Transverse colon (tissue), 4 donors: ENCODE results near the gene PACSIN2. TPM values are rescaled to one million over a fixed set of nuclear protein-coding genes. Genes with fewer than 3 reads are reported as not detected.
A peak's percentile ranks its signal among the peaks of the same experiment; 100 is the strongest.

Experiments
- DNase-seq: peaks from one replicate; pipeline ENCODE4 v3.0.0-alpha.2; 2019
- H3K27ac ChIP-seq, 4 donors: fragments of 200-600 bp; sonication (generic); 2 replicates each; pipeline ENCODE4 v1.5.1; 2016 to 2018; ENCODE audit warnings: inconsistent platforms in 4 of 4
- H3K27me3 ChIP-seq: fragments of 200-600 bp; sonication (generic); 2 replicates; pipeline ENCODE4 v1.5.1; 2017; ENCODE audit warnings: inconsistent platforms
- H3K36me3 ChIP-seq, 4 donors: fragments of 200-600 bp; sonication (generic); 2 replicates each; pipeline ENCODE4 v1.5.1; 2017 to 2019; ENCODE audit warnings: inconsistent platforms in 4 of 4
- H3K4me1 ChIP-seq, 4 donors: fragments of 200-600 bp; sonication (generic); 2 replicates each; pipeline ENCODE4 v1.5.1; 2017 to 2020; ENCODE audit warnings: inconsistent platforms in 4 of 4
- H3K4me3 ChIP-seq, 4 donors: fragments of 200-600 bp; sonication (generic); 1 replicate in 1 of 4; 2 replicates in 3 of 4; pipeline versions ENCODE4 v1.5.1 to v1.6.1; 2017 to 2019; ENCODE audit warnings: inconsistent platforms in 4 of 4
- H3K9me3 ChIP-seq, 2 donors: fragments of 200-600 bp; sonication (generic); 2 replicates each; pipeline ENCODE4 v1.5.1; 2017 to 2019; ENCODE audit warnings: inconsistent platforms in 2 of 2
- CTCF ChIP-seq, 5 experiments: fragments of 200-600 bp in 3 of 5; fragments of 450-650 bp in 2 of 5; sonication (generic) in 3 of 5; IDR thresholded peaks; 1 replicate in 2 of 5; 2 replicates in 3 of 5; pipeline ENCODE4 v1.5.1; 2016 to 2017; ENCODE audit warnings: antibody characterized with exemption in 5 of 5, inconsistent platforms in 3 of 5, mild to moderate bottlenecking in 2 of 5, moderate library complexity in 1 of 5
- EP300 ChIP-seq: sonication (generic); formaldehyde crosslinking; IDR thresholded peaks from one replicate; pipeline ENCODE4 v1.6.1; 2017; ENCODE audit warnings: antibody characterized with exemption, low read depth
- POLR2A ChIP-seq: fragments of 450-650 bp; IDR thresholded peaks from one replicate; pipeline ENCODE4 v1.6.1; 2016; ENCODE audit warnings: antibody characterized with exemption, mild to moderate bottlenecking, moderate library complexity
- POLR2AphosphoS5 ChIP-seq, 3 donors: sonication (generic); formaldehyde crosslinking; IDR thresholded peaks; one replicate each; pipeline ENCODE4 v1.6.1; 2016; ENCODE audit warnings: antibody characterized with exemption in 3 of 3
- WGBS, 2 donors: methylation state at CpG; one replicate each; pipeline ENCODE4 v1.1.5; 2018; ENCODE audit warnings: low coverage in 1 of 2; 5-methylcytosine and 5-hydroxymethylcytosine counted together
- in situ Hi-C, 4 donors: fragments of 200-750 bp; cut with MboI; loops; one replicate each; pipeline versions ENCODE4 v1.15.0 to v1.15.1; 2017; ENCODE audit warnings: low sequenced_read_pairs in 3 of 4, low pct_ligation_motif_present in 1 of 4, low pct_unique_long_range_greater_than_20kb in 1 of 4
- intact Hi-C: fragments of 100-400 bp; cut with DNase I; formaldehyde crosslinking; loops from one replicate; pipeline ENCODE4 v1.15.1; 2023; ENCODE audit warnings: low total_unique reads
- total RNA-seq, 4 donors: library from RNA; depleted of rRNA; stranded (reverse); fragments of >200 nt; gene quantifications; one replicate each; pipeline ENCODE4 v1.1.0, GENCODE V29; 2016

PACSIN2 gene
- 100 to 1,000 TPM in 3 of 4 donors, 10 to 100 TPM in 1; 53.9 to 250 (median 198) TPM for total RNA-seq

- in situ Hi-C loops, result no loop called here
- 1% methylated on average over 43 of the region's 85 CpGs; no CpG with 5 or more reads in 1 of the 2 donors for WGBS, 2 donors
- peak; percentile 100 for DNase-seq
- Histone ChIP-seq H3K4me3 (peak within 1 kb of the TSS; percentile 78 to 97 (median 88)), H3K4me1 (peaks cover 19 to 57% (median 44%) of the 10 kb centered on the region in 4 donors), H3K27ac (peak within 1 kb of the TSS; percentile 84 to 91 (median 88)), H3K9me3 (no peaks in the 10 kb centered on the region), H3K36me3 (no peaks in the 10 kb centered on the region), H3K27me3 (no peaks in the 10 kb centered on the region)
- TF ChIP-seq EP300 (no peak), POLR2AphosphoS5 (IDR thresholded peaks at IDR 0.05) (peak; percentile 98 to 99 (median 98)), CTCF (IDR thresholded peaks at IDR 0.05) (no peak), POLR2A (peak; percentile 99)
- intact Hi-C loops, result no loop called here
Observed at GRCh38 chr22:43014869-43015676, at the start of gene PACSIN2. PACSIN2 (minus strand) TSS chr22:43015149; CDS start chr22:42912080, 103,069 bp downstream.

- no peaks in the 10 kb centered on the region for H3K4me1 ChIP-seq
- no peaks in the 10 kb centered on the region for H3K9me3 ChIP-seq
- H3K4me3 ChIP-seq, result no peak overlapping the region
- H3K36me3 ChIP-seq, result no peaks in the 10 kb centered on the region
- 59% methylated on average over 5 of the region's 5 CpGs; no CpG with 5 or more reads in 1 of the 2 donors for WGBS, 2 donors
- H3K27me3 ChIP-seq, result no peaks in the 10 kb centered on the region
- TF ChIP-seq EP300 (no peak), POLR2AphosphoS5 (IDR thresholded peaks at IDR 0.05) (no peak), CTCF (IDR thresholded peaks at IDR 0.05) (peak; percentile 45 to 56 (median 51)), POLR2A (no peak)
- no peak overlapping the region for H3K27ac ChIP-seq
- in situ Hi-C loops (no loop called here), intact Hi-C loops (no loop called here)
- peak; percentile 54 for DNase-seq
Observed at GRCh38 chr22:43060183-43060582, 45.2 kb upstream of the PACSIN2 start.

GRCh38 chr22:43057641-43058040, 42.7 kb upstream of the PACSIN2 start:
- Histone ChIP-seq H3K4me3 (no peak overlapping the region), H3K27me3 (no peaks in the 10 kb centered on the region), H3K27ac (no peak overlapping the region), H3K36me3 (no peaks in the 10 kb centered on the region), H3K4me1 (no peaks in the 10 kb centered on the region), H3K9me3 (no peaks in the 10 kb centered on the region)
- 89 to 100% methylated on average over 1 to 7 of the region's 7 CpGs for WGBS, 2 donors
- TF ChIP-seq EP300, result no peak
- no peak for TF ChIP-seq POLR2AphosphoS5 (IDR thresholded peaks at IDR 0.05)
- TF ChIP-seq CTCF (IDR thresholded peaks at IDR 0.05), result no peak
- TF ChIP-seq POLR2A, result no peak
- no peak for DNase-seq
- in situ Hi-C loops (no loop called here), intact Hi-C loops (no loop called here)

- Histone ChIP-seq H3K9me3 (no peaks in the 10 kb centered on the region), H3K27me3 (no peaks in the 10 kb centered on the region), H3K4me1 (no peaks in the 10 kb centered on the region), H3K4me3 (no peak overlapping the region), H3K36me3 (no peaks in the 10 kb centered on the region), H3K27ac (no peak overlapping the region)
- intact Hi-C loops, result no loop called here
- in situ Hi-C loops, result no loop called here
- DNase-seq, result no peak
- TF ChIP-seq CTCF (IDR thresholded peaks at IDR 0.05) (no peak), EP300 (no peak), POLR2A (no peak), POLR2AphosphoS5 (IDR thresholded peaks at IDR 0.05) (no peak)
- WGBS, 2 donors, result 80 to 96% methylated on average over 3 to 7 of the region's 7 CpGs
Observed at GRCh38 chr22:43053176-43053575, 38.2 kb upstream of the PACSIN2 start.
